ENCODE measurements around the gene MYOM1.

GRCh38 chr18:3139406-3139805, 80.4 kb downstream of the MYOM1 start:
- no peak for TF ChIP-seq CTCF (IDR thresholded peaks at IDR 0.05; ENCODE audit: low read depth, low read length)
- TF ChIP-seq EZH2phosphoT487 (IDR thresholded peaks at IDR 0.05; ENCODE audit: low read depth), result no peak

All from OCI-LY3 (cell line).